CD14-positive monocyte (primary cell): Measurements from ENCODE around the gene RTN4IP1. TPM values are rescaled to one million over a fixed set of nuclear protein-coding genes. Genes with fewer than 3 reads are reported as not detected.
A peak's percentile ranks its signal among the peaks of the same experiment; 100 is the strongest.

ENCODE experiments used
- DNase-seq, 3 donors: peaks; one replicate each; pipeline ENCODE4 v3.0.0-alpha.2; 2011 to 2022
- H2AFZ ChIP-seq: 2 replicates; pipeline ENCODE4 v1.6.0; 2012; ENCODE audit warnings: mild to moderate bottlenecking, low read depth, low read length, inconsistent platforms; ENCODE audit not compliant: insufficient read depth, poor library complexity, severe bottlenecking
- H3K27ac ChIP-seq, 2 donors: 1 replicate in 1 of 2; 2 replicates in 1 of 2; pipeline ENCODE4 v1.5.1; 2012 to 2013; ENCODE audit warnings: low read length in 2 of 2, control low read depth in 1 of 2, inconsistent platforms in 1 of 2, low read depth in 1 of 2, mild to moderate bottlenecking in 1 of 2
- H3K27me3 ChIP-seq, 2 donors: one replicate each; pipeline versions ENCODE4 v1.6.0 to v1.6.1; 2011 to 2013; ENCODE audit warnings: low read length in 2 of 2; ENCODE audit not compliant: control insufficient read depth in 2 of 2, insufficient read depth in 2 of 2
- H3K36me3 ChIP-seq, 2 donors: replicated peaks in 1 of 2; 1 replicate in 1 of 2; 2 replicates in 1 of 2; pipeline versions ENCODE4 v1.5.1 to v1.6.1; 2012 to 2013; ENCODE audit warnings: low read length in 2 of 2, control low read depth in 1 of 2, inconsistent platforms in 1 of 2, mild to moderate bottlenecking in 1 of 2; ENCODE audit not compliant: insufficient read depth in 2 of 2, control insufficient read depth in 1 of 2
- H3K4me1 ChIP-seq, 2 donors: 1 replicate in 1 of 2; 2 replicates in 1 of 2; pipeline versions ENCODE4 v1.5.1 to v1.6.1; 2012 to 2013; ENCODE audit warnings: low read length in 2 of 2, control low read depth in 1 of 2, inconsistent platforms in 1 of 2, mild to moderate bottlenecking in 1 of 2, moderate library complexity in 1 of 2; ENCODE audit not compliant: insufficient read depth in 2 of 2, control insufficient read depth in 1 of 2
- H3K4me2 ChIP-seq: replicated peaks from 2 replicates; pipeline ENCODE3; 2012; ENCODE audit warnings: low read length, moderate library complexity, mild to moderate bottlenecking; ENCODE audit not compliant: poor library complexity, severe bottlenecking; ENCODE audit errors: extremely low read depth
- H3K4me3 ChIP-seq, 3 experiments: fragments of 200-600 bp in 1 of 3; sonication (generic) in 1 of 3; replicated peaks in 1 of 3; 1 replicate in 2 of 3; 2 replicates in 1 of 3; pipeline ENCODE4 v1.5.1; 2011 to 2013; ENCODE audit warnings: low read length in 3 of 3, mild to moderate bottlenecking in 3 of 3, control low read depth in 2 of 3, low read depth in 2 of 3, inconsistent platforms in 1 of 3, moderate library complexity in 1 of 3
- H3K79me2 ChIP-seq: 2 replicates; pipeline ENCODE4 v1.6.0; 2012; ENCODE audit warnings: mild to moderate bottlenecking, control low read depth, inconsistent platforms, low read length, moderate library complexity; ENCODE audit not compliant: insufficient read depth
- H3K9ac ChIP-seq: 2 replicates; pipeline ENCODE4 v1.6.0; 2017; ENCODE audit warnings: low read length, mild to moderate bottlenecking; ENCODE audit not compliant: insufficient read depth, poor library complexity, severe bottlenecking
- H3K9me3 ChIP-seq, 2 donors: replicated peaks in 1 of 2; 1 replicate in 1 of 2; 2 replicates in 1 of 2; pipeline versions ENCODE4 v1.5.1 to v1.6.1; 2012 to 2013; ENCODE audit warnings: low read length in 2 of 2, control low read depth in 1 of 2; ENCODE audit not compliant: control insufficient read depth in 1 of 2, insufficient read depth in 1 of 2
- H4K20me1 ChIP-seq: 2 replicates; pipeline ENCODE4 v1.6.0; 2012; ENCODE audit warnings: mild to moderate bottlenecking, low read length, control low read depth, moderate library complexity; ENCODE audit not compliant: insufficient read depth
- H3K27ac Mint-ChIP-seq, 7 donors: one replicate each; pipeline ENCODE4 v1.8.0; 2020; ENCODE audit warnings: mild to moderate bottlenecking in 7 of 7, mixed read lengths in 7 of 7, moderate library complexity in 6 of 7, inconsistent platforms in 2 of 7
- H3K27me3 Mint-ChIP-seq, 3 donors: one replicate each; pipeline ENCODE4 v1.8.0; 2021 to 2022; ENCODE audit warnings: low read depth in 3 of 3, mild to moderate bottlenecking in 3 of 3, mixed read lengths in 3 of 3, moderate library complexity in 3 of 3, inconsistent platforms in 1 of 3
- H3K36me3 Mint-ChIP-seq, 2 donors: one replicate each; pipeline ENCODE4 v1.8.0; 2020; ENCODE audit warnings: mixed read lengths in 2 of 2, inconsistent platforms in 1 of 2, mild to moderate bottlenecking in 1 of 2
- H3K4me1 Mint-ChIP-seq: one replicate; pipeline ENCODE4 v1.8.0; 2020; ENCODE audit warnings: mild to moderate bottlenecking, mixed read lengths
- H3K4me3 Mint-ChIP-seq, 2 donors: one replicate each; pipeline ENCODE4 v1.8.0; 2020; ENCODE audit warnings: mild to moderate bottlenecking in 2 of 2, mixed read lengths in 2 of 2, moderate library complexity in 1 of 2
- H3K9me3 Mint-ChIP-seq, 7 donors: one replicate each; pipeline ENCODE4 v1.8.0; 2020 to 2022; ENCODE audit warnings: mixed read lengths in 7 of 7, mild to moderate bottlenecking in 6 of 7, moderate library complexity in 6 of 7, inconsistent platforms in 2 of 7
- WGBS: methylation state at CpG from one replicate; pipeline ENCODE4 v1.1.5; 2013; ENCODE audit warnings: missing lambda C conversion rate; ENCODE audit not compliant: insufficient coverage; 5-methylcytosine and 5-hydroxymethylcytosine counted together
- intact Hi-C, 2 donors: fragments of 100-400 bp; cut with micrococcal nuclease; formaldehyde crosslinking; loops; one replicate each; pipeline versions ENCODE4 v1.15.0 to v1.15.1; 2023
- polyA plus RNA-seq, 3 donors: library from polyadenylated mRNA; depleted of rRNA in 1 of 3; unstranded in 2 of 3; stranded (reverse) in 1 of 3; fragments of 300-500 nt in 2 of 3; fragments of >200 nt in 1 of 3; fragmentation: Illumina TruSeq in 2 of 3; gene quantifications; 1 replicate in 2 of 3; 2 replicates in 1 of 3; pipeline ENCODE4 v1.2.3, GENCODE V29; 2012 to 2021
- TF ChIP-seq, protein P1 (sequence below): fragments of 200-600 bp; IDR thresholded peaks from one replicate; pipeline ENCODE4 v1.8.0; 2022; ENCODE audit warnings: antibody characterized with exemption, mild to moderate bottlenecking

RTN4IP1 gene
- polyA plus RNA-seq, 3 donors = 3.5 to 6.7 (median 4.5) TPM

DNA sequence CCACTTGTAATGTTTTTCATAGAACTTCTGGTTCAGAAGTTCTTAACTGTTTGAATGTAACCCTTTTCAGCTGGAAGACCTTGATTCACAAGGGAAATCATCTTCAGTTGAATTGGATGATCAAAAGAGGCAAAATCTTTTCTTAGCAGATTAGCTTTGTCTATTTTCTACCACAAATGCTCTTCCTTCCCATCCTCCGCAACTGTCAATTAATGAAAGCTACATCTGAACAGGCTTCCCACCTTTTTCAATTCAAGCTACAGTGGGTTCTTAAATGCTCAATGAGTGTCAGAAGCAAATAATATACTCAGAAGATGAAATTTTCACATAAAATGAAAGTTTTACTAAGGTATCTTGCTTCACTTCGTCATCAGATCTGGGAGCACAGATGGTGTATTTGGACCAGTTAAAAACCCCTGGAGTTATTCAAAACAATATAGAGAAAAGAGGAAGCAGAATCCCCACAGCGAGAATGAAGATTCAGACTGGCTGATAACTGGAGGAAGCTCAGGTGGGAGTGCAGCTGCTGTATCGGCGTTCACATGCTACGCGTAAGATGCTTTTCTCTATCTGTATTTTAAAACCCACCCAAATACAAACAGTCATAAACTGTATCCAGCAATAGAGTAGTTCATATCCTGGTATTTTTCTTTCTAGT, 19.5 kb upstream of the RTN4IP1 start:
- no peak overlapping the region for H3K4me3 Mint-ChIP-seq
- no peak overlapping the region for H2AFZ ChIP-seq
- no peak for DNase-seq

DNA sequence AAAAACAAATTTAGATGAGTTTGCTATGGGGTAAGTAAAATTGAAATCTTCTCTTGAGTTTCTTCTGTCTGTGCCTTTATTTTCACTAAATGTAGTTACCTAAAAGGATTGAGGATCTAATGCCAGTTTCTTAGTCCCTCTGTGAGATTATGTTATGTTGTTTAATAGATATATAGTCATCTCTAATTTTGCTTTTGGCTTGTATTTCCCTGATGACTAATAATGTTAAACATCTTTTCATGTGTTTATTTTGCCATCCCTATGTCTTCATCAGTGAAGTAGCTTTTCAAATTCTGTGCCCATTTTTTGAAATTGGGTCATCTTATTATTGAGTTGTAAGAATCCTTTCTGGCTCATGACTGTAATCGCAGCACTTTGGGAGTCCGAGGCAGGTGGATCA, 13.8 kb upstream of the RTN4IP1 start:
- Histone ChIP-seq H3K9ac (no peak overlapping the region), H3K36me3 (peaks cover 43 to 59% of the 10 kb centered on the region in 2 donors), H3K79me2 (peaks cover 14% of the 10 kb centered on the region), H3K27ac (no peak overlapping the region), H3K4me1 (peaks cover 8 to 13% of the 10 kb centered on the region in 2 donors), H3K9me3 (no peaks in the 10 kb centered on the region), H3K27me3 (no peaks in the 10 kb centered on the region), H3K4me2 (no peak overlapping the region), H2AFZ (no peak overlapping the region), H4K20me1 (no peaks in the 10 kb centered on the region), H3K4me3 (no peak overlapping the region)
- TF ChIP-seq, protein P1, sequence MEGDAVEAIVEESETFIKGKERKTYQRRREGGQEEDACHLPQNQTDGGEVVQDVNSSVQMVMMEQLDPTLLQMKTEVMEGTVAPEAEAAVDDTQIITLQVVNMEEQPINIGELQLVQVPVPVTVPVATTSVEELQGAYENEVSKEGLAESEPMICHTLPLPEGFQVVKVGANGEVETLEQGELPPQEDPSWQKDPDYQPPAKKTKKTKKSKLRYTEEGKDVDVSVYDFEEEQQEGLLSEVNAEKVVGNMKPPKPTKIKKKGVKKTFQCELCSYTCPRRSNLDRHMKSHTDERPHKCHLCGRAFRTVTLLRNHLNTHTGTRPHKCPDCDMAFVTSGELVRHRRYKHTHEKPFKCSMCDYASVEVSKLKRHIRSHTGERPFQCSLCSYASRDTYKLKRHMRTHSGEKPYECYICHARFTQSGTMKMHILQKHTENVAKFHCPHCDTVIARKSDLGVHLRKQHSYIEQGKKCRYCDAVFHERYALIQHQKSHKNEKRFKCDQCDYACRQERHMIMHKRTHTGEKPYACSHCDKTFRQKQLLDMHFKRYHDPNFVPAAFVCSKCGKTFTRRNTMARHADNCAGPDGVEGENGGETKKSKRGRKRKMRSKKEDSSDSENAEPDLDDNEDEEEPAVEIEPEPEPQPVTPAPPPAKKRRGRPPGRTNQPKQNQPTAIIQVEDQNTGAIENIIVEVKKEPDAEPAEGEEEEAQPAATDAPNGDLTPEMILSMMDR = no peak
- Mint-ChIP-seq H3K9me3 (no peaks in the 10 kb centered on the region), H3K27ac (peak overlapping the region in 1 of 7 donors; percentile 6), H3K4me1 (peaks cover 16% of the 10 kb centered on the region), H3K36me3 (peaks cover 61 to 67% of the 10 kb centered on the region in 2 donors), H3K4me3 (no peak overlapping the region), H3K27me3 (no peaks in the 10 kb centered on the region)
- intact Hi-C loops = no loop called here
- DNase-seq = no peak
- 100% methylated on average over 1 of the region's 2 CpGs for WGBS

More for the DNA sequence above, 19.5 kb upstream of the RTN4IP1 start:
- no peaks in the 10 kb centered on the region for H3K79me2 ChIP-seq
- peaks cover 57 to 86% of the 10 kb centered on the region in 2 donors for H3K36me3 ChIP-seq
- H3K27ac ChIP-seq = no peak overlapping the region
- H3K4me3 ChIP-seq = no peak overlapping the region
- intact Hi-C loops = no loop called here
- H3K4me1 Mint-ChIP-seq = no peaks in the 10 kb centered on the region
- no peaks in the 10 kb centered on the region for H4K20me1 ChIP-seq
- H3K4me2 ChIP-seq = no peak overlapping the region
- H3K4me1 ChIP-seq = no peaks in the 10 kb centered on the region
- H3K27me3 Mint-ChIP-seq = no peaks in the 10 kb centered on the region
- no CpG with 5 or more reads among the region's 7 CpGs for WGBS
- peaks cover 0 to 5% (median 0%) of the 10 kb centered on the region in 7 donors for H3K9me3 Mint-ChIP-seq
- H3K9me3 ChIP-seq = no peaks in the 10 kb centered on the region
- TF ChIP-seq, protein P1 = no peak
- H3K27me3 ChIP-seq = no peaks in the 10 kb centered on the region
- no peak overlapping the region for H3K9ac ChIP-seq
- H3K27ac Mint-ChIP-seq = peak overlapping the region in 1 of 7 donors; percentile 35
- peaks cover 63 to 79% of the 10 kb centered on the region in 2 donors for H3K36me3 Mint-ChIP-seq
